ENCODE data around the gene GPR157.
"Not testable (repeated sequence)": the region's sequence is repeated elsewhere in the genome, so short reads cannot be mapped to it uniquely, and the experiment has no call there.

The GPR157 gene

GRCh38 chr1:9160079-9160717 is 31.3 kb upstream of the GPR157 start:
- no peak for DNase-seq
- no peak for TF ChIP-seq CTCF (IDR thresholded peaks at IDR 0.05; ENCODE audit: low read depth, low read length)
- no peaks in the 10 kb centered on the region for H3K36me3 ChIP-seq
- no peak overlapping the region for H3K4me3 ChIP-seq (ENCODE audit: low read depth, low read length)
- no peaks in the 10 kb centered on the region for H3K9me3 ChIP-seq
- H3K27me3 ChIP-seq: no peaks in the 10 kb centered on the region
- H3K4me1 ChIP-seq: no peaks in the 10 kb centered on the region

- DNase-seq: no peak
- no peak for TF ChIP-seq CTCF (IDR thresholded peaks at IDR 0.05; ENCODE audit: low read depth, low read length)
- H3K9me3 ChIP-seq: no peaks in the 10 kb centered on the region
- H3K4me1 ChIP-seq: no peaks in the 10 kb centered on the region
- H3K27me3 ChIP-seq: no peaks in the 10 kb centered on the region
- no peaks in the 10 kb centered on the region for H3K36me3 ChIP-seq
- no peak overlapping the region for H3K4me3 ChIP-seq (ENCODE audit: low read depth, low read length)
These were observed 27.0 kb upstream of the GPR157 start for GRCh38 chr1:9155879-9156278.

- not testable (repeated sequence) for H3K9me3 ChIP-seq; DNase-seq; H3K4me1 ChIP-seq; H3K27me3 ChIP-seq; H3K36me3 ChIP-seq; H3K4me3 ChIP-seq (ENCODE audit: low read depth, low read length)
These were observed 26.5 kb upstream of the GPR157 start for GRCh38 chr1:9155405-9155804.

- H3K27me3 ChIP-seq: no peaks in the 10 kb centered on the region
- no peak for TF ChIP-seq CTCF (IDR thresholded peaks at IDR 0.05; ENCODE audit: low read depth, low read length)
- no peaks in the 10 kb centered on the region for H3K9me3 ChIP-seq
- no peak overlapping the region for H3K4me3 ChIP-seq (ENCODE audit: low read depth, low read length)
- H3K4me1 ChIP-seq: no peaks in the 10 kb centered on the region
- no peak for DNase-seq
- H3K36me3 ChIP-seq: no peaks in the 10 kb centered on the region
These were observed 24.2 kb upstream of the GPR157 start for GRCh38 chr1:9153152-9153551.

- Histone ChIP-seq H3K36me3 (no peaks in the 10 kb centered on the region), H3K27me3 (no peaks in the 10 kb centered on the region), H3K4me3 (ENCODE audit: low read depth, low read length) (no peak overlapping the region), H3K4me1 (no peaks in the 10 kb centered on the region), H3K9me3 (no peaks in the 10 kb centered on the region)
- DNase-seq: no peak
- no peak for TF ChIP-seq CTCF (IDR thresholded peaks at IDR 0.05; ENCODE audit: low read depth, low read length)
These were observed 23.6 kb upstream of the GPR157 start for GRCh38 chr1:9152535-9152934.

GRCh38 chr1:9151328-9151860 is 22.5 kb upstream of the GPR157 start:
- no peak for DNase-seq
- no peak for TF ChIP-seq CTCF (IDR thresholded peaks at IDR 0.05; ENCODE audit: low read depth, low read length)
- H3K4me3 ChIP-seq (ENCODE audit: low read depth, low read length): no peak overlapping the region
- H3K36me3 ChIP-seq: no peaks in the 10 kb centered on the region
- H3K27me3 ChIP-seq: no peaks in the 10 kb centered on the region
- no peaks in the 10 kb centered on the region for H3K9me3 ChIP-seq
- no peaks in the 10 kb centered on the region for H3K4me1 ChIP-seq

All from BE2C (cell line).